ENCODE data around the gene UTP20. TPM values are rescaled to one million over a fixed set of nuclear protein-coding genes. Genes with fewer than 3 reads are reported as not detected.

The UTP20 gene
- total RNA-seq, 4 donors from 2014 or later = 9.7 to 17.6 (median 11.2) TPM

GRCh38 chr12:101305794-101306193, 25.9 kb downstream of the UTP20 start:
- H3K36me3 ChIP-seq = peaks cover 11 to 24% of the 10 kb centered on the region in 2 donors
- no peak for DNase-seq
- no peak overlapping the region for H3K4me3 ChIP-seq (replicated peaks in 1 of 3)
- H3K4me1 ChIP-seq = no peaks in the 10 kb centered on the region
- TF ChIP-seq POLR2A (IDR thresholded peaks at IDR 0.05) (no peak), CTCF (IDR thresholded peaks at IDR 0.05) (no peak)
- H3K27ac ChIP-seq = no peak overlapping the region
- H3K9me3 ChIP-seq = no peaks in the 10 kb centered on the region
- WGBS, 2 donors = 94% methylated on average over 2 of the region's 2 CpGs
- intact Hi-C loops (cut with DNase I) = no loop called here
- H3K27me3 ChIP-seq = no peaks in the 10 kb centered on the region

GRCh38 chr12:101322480-101322879, 42.6 kb downstream of the UTP20 start:
- no peaks in the 10 kb centered on the region for H3K9me3 ChIP-seq
- no peak overlapping the region for H3K27ac ChIP-seq
- DNase-seq = no peak
- H3K4me1 ChIP-seq = no peaks in the 10 kb centered on the region
- H3K4me3 ChIP-seq (replicated peaks in 1 of 3) = no peak overlapping the region
- TF ChIP-seq CTCF (IDR thresholded peaks at IDR 0.05) = no peak
- no peak for TF ChIP-seq POLR2A (IDR thresholded peaks at IDR 0.05)
- intact Hi-C loops (cut with DNase I) = no loop called here
- H3K36me3 ChIP-seq = peaks cover 9 to 31% of the 10 kb centered on the region in 2 donors
- H3K27me3 ChIP-seq = no peaks in the 10 kb centered on the region

GRCh38 chr12:101323255-101323654, 43.4 kb downstream of the UTP20 start:
- no peak for DNase-seq
- intact Hi-C loops (cut with DNase I) = no loop called here
- TF ChIP-seq POLR2A (IDR thresholded peaks at IDR 0.05) (no peak), CTCF (IDR thresholded peaks at IDR 0.05) (no peak)
- no peak overlapping the region for H3K27ac ChIP-seq
- no peaks in the 10 kb centered on the region for H3K27me3 ChIP-seq
- no peaks in the 10 kb centered on the region for H3K9me3 ChIP-seq
- H3K4me1 ChIP-seq = no peaks in the 10 kb centered on the region
- no peak overlapping the region for H3K4me3 ChIP-seq (replicated peaks in 1 of 3)
- H3K36me3 ChIP-seq = peaks cover 9 to 30% of the 10 kb centered on the region in 2 donors
- 95 to 100% methylated on average over 1 of the region's 1 CpG for WGBS, 2 donors

- H3K36me3 ChIP-seq = peaks cover 22 to 35% of the 10 kb centered on the region in 2 donors
- intact Hi-C loops (cut with DNase I) = no loop called here
Measured at GRCh38 chr12:101325590-101325989, 45.7 kb downstream of the UTP20 start.

GRCh38 chr12:101327051-101327450, 47.1 kb downstream of the UTP20 start:
- intact Hi-C loops (cut with DNase I) = no loop called here
- no peaks in the 10 kb centered on the region for H3K27me3 ChIP-seq
- no peak for DNase-seq
- H3K27ac ChIP-seq = no peak overlapping the region
- WGBS, 2 donors = 97 to 99% methylated on average over 8 of the region's 8 CpGs
- TF ChIP-seq CTCF (IDR thresholded peaks at IDR 0.05) = no peak
- peaks cover 15 to 26% of the 10 kb centered on the region in 2 donors for H3K36me3 ChIP-seq
- no peak overlapping the region for H3K4me3 ChIP-seq (replicated peaks in 1 of 3)
- H3K9me3 ChIP-seq = no peaks in the 10 kb centered on the region
- H3K4me1 ChIP-seq = no peaks in the 10 kb centered on the region

More at GRCh38 chr12:101325590-101325989, 45.7 kb downstream of the UTP20 start:
- no peak for DNase-seq
- TF ChIP-seq CTCF (IDR thresholded peaks at IDR 0.05) = no peak
- TF ChIP-seq POLR2A (IDR thresholded peaks at IDR 0.05) = no peak
- Histone ChIP-seq H3K27ac (no peak overlapping the region), H3K4me3 (replicated peaks in 1 of 3) (no peak overlapping the region), H3K27me3 (no peaks in the 10 kb centered on the region), H3K4me1 (no peaks in the 10 kb centered on the region), H3K9me3 (no peaks in the 10 kb centered on the region)
- WGBS, 2 donors = 75 to 95% methylated on average over 3 of the region's 3 CpGs

Data from thyroid gland (tissue), 4 donors.